BLaER1 (cell line): Measurements from ENCODE around the gene ADAMTSL2.

Experiments
- H3K27ac ChIP-seq: shearing (Covaris generic); formaldehyde crosslinking; 2 replicates; pipeline ENCODE4 v1.8.1; 2022
- H3K27me3 ChIP-seq: shearing (Covaris generic); formaldehyde crosslinking; 2 replicates; pipeline ENCODE4 v1.8.1; 2022
- H3K36me3 ChIP-seq: shearing (Covaris generic); formaldehyde crosslinking; 2 replicates; pipeline ENCODE4 v1.8.1; 2022
- H3K4me1 ChIP-seq: shearing (Covaris generic); formaldehyde crosslinking; 2 replicates; pipeline ENCODE4 v1.8.1; 2022
- H3K4me2 ChIP-seq: shearing (Covaris generic); formaldehyde crosslinking; 2 replicates; pipeline ENCODE4 v1.8.1; 2022
- H3K4me3 ChIP-seq: shearing (Covaris generic); formaldehyde crosslinking; 2 replicates; pipeline ENCODE4 v1.8.1; 2022
- H3K9ac ChIP-seq: shearing (Covaris generic); formaldehyde crosslinking; 2 replicates; pipeline ENCODE4 v1.8.1; 2022
- H3K9me3 ChIP-seq: shearing (Covaris generic); formaldehyde crosslinking; 2 replicates; pipeline ENCODE4 v1.8.1; 2022
- H4K20me1 ChIP-seq: shearing (Covaris generic); formaldehyde crosslinking; 2 replicates; pipeline ENCODE4 v1.8.1; 2022
- Cebpa-rat ChIP-seq: shearing (Covaris generic); IDR thresholded peaks from 2 replicates; pipeline ENCODE4 v1.8.1; 2022

The ADAMTSL2 gene

GRCh38 chr9:133512253-133513213, 22.0 kb upstream of the ADAMTSL2 start:
- H3K4me3 ChIP-seq, result no peak overlapping the region
- no peak overlapping the region for H3K27ac ChIP-seq
- H4K20me1 ChIP-seq, result no peaks in the 10 kb centered on the region
- H3K36me3 ChIP-seq, result no peaks in the 10 kb centered on the region
- H3K27me3 ChIP-seq, result no peaks in the 10 kb centered on the region
- no peak overlapping the region for H3K4me2 ChIP-seq
- TF ChIP-seq Cebpa-rat, result no peak
- H3K9me3 ChIP-seq, result no peaks in the 10 kb centered on the region
- peaks cover 21% of the 10 kb centered on the region for H3K4me1 ChIP-seq
- no peak overlapping the region for H3K9ac ChIP-seq

- H3K27me3 ChIP-seq, result no peaks in the 10 kb centered on the region
- H3K9ac ChIP-seq, result no peak overlapping the region
These were observed 21.0 kb upstream of the ADAMTSL2 start for GRCh38 chr9:133513214-133514100.

GRCh38 chr9:133514460-133515239, 19.9 kb upstream of the ADAMTSL2 start:
- H3K4me3 ChIP-seq, result no peak overlapping the region
- peak overlapping the region; percentile 36; the same call in 1 of the 2 replicates for H3K4me2 ChIP-seq
- H3K9me3 ChIP-seq, result no peaks in the 10 kb centered on the region
- peaks cover 11% of the 10 kb centered on the region for H3K4me1 ChIP-seq
- H3K9ac ChIP-seq, result no peak overlapping the region
- no peaks in the 10 kb centered on the region for H3K36me3 ChIP-seq
- no peak for TF ChIP-seq Cebpa-rat
- H3K27me3 ChIP-seq, result no peaks in the 10 kb centered on the region
- no peak overlapping the region for H3K27ac ChIP-seq
- H4K20me1 ChIP-seq, result no peaks in the 10 kb centered on the region

More at GRCh38 chr9:133513214-133514100, 21.0 kb upstream of the ADAMTSL2 start:
- no peak overlapping the region for H3K4me2 ChIP-seq
- H4K20me1 ChIP-seq, result no peaks in the 10 kb centered on the region
- no peak overlapping the region for H3K4me3 ChIP-seq
- H3K4me1 ChIP-seq, result peaks cover 21% of the 10 kb centered on the region
- no peak overlapping the region for H3K27ac ChIP-seq
- no peak for TF ChIP-seq Cebpa-rat
- no peaks in the 10 kb centered on the region for H3K9me3 ChIP-seq
- H3K36me3 ChIP-seq, result no peaks in the 10 kb centered on the region

- no peaks in the 10 kb centered on the region for H3K9me3 ChIP-seq
- no peaks in the 10 kb centered on the region for H3K27me3 ChIP-seq
- TF ChIP-seq Cebpa-rat, result no peak
- H3K36me3 ChIP-seq, result no peaks in the 10 kb centered on the region
- H4K20me1 ChIP-seq, result no peaks in the 10 kb centered on the region
- no peak overlapping the region for H3K4me3 ChIP-seq
- peaks cover 7% of the 10 kb centered on the region for H3K4me1 ChIP-seq
- H3K27ac ChIP-seq, result no peak overlapping the region
- no peak overlapping the region for H3K4me2 ChIP-seq
- H3K9ac ChIP-seq, result no peak overlapping the region
These were observed 19.3 kb upstream of the ADAMTSL2 start for GRCh38 chr9:133515240-133515610.

- Histone ChIP-seq H3K27ac (no peak overlapping the region), H3K36me3 (no peaks in the 10 kb centered on the region), H3K4me2 (no peak overlapping the region), H4K20me1 (no peaks in the 10 kb centered on the region), H3K4me1 (peaks cover 12% of the 10 kb centered on the region), H3K9me3 (no peaks in the 10 kb centered on the region), H3K27me3 (no peaks in the 10 kb centered on the region), H3K9ac (no peak overlapping the region), H3K4me3 (no peak overlapping the region)
- no peak for TF ChIP-seq Cebpa-rat
These were observed 18.8 kb upstream of the ADAMTSL2 start for GRCh38 chr9:133515615-133516255.

- Histone ChIP-seq H3K27ac (no peak overlapping the region), H3K36me3 (no peaks in the 10 kb centered on the region)
- no peak for TF ChIP-seq Cebpa-rat
These were observed 18.1 kb upstream of the ADAMTSL2 start for GRCh38 chr9:133516256-133516960.

GRCh38 chr9:133516961-133517350, 17.5 kb upstream of the ADAMTSL2 start:
- H3K4me1 ChIP-seq, result peaks cover 19% of the 10 kb centered on the region

More at GRCh38 chr9:133516256-133516960, 18.1 kb upstream of the ADAMTSL2 start:
- Histone ChIP-seq H3K9me3 (no peaks in the 10 kb centered on the region), H3K4me2 (no peak overlapping the region), H3K4me3 (no peak overlapping the region), H4K20me1 (no peaks in the 10 kb centered on the region), H3K4me1 (peaks cover 13% of the 10 kb centered on the region), H3K27me3 (no peaks in the 10 kb centered on the region), H3K9ac (no peak overlapping the region)

GRCh38 chr9:133517711-133518110, 16.8 kb upstream of the ADAMTSL2 start:
- no peaks in the 10 kb centered on the region for H3K36me3 ChIP-seq
- no peaks in the 10 kb centered on the region for H4K20me1 ChIP-seq
- TF ChIP-seq Cebpa-rat, result no peak
- peaks cover 26% of the 10 kb centered on the region for H3K4me1 ChIP-seq
- no peak overlapping the region for H3K27ac ChIP-seq
- H3K27me3 ChIP-seq, result no peaks in the 10 kb centered on the region
- H3K9me3 ChIP-seq, result no peaks in the 10 kb centered on the region
- no peak overlapping the region for H3K4me3 ChIP-seq
- H3K4me2 ChIP-seq, result no peak overlapping the region
- H3K9ac ChIP-seq, result no peak overlapping the region

More at GRCh38 chr9:133516961-133517350, 17.5 kb upstream of the ADAMTSL2 start:
- Histone ChIP-seq H3K9me3 (no peaks in the 10 kb centered on the region), H4K20me1 (no peaks in the 10 kb centered on the region), H3K4me2 (no peak overlapping the region), H3K4me3 (no peak overlapping the region), H3K27me3 (no peaks in the 10 kb centered on the region), H3K27ac (no peak overlapping the region), H3K36me3 (no peaks in the 10 kb centered on the region), H3K9ac (no peak overlapping the region)
- TF ChIP-seq Cebpa-rat, result no peak
